GM21423 (cell line): ENCODE measurements around the gene TUFM.
"Not testable (repeated sequence)": the region's sequence is repeated elsewhere in the genome, so short reads cannot be mapped to it uniquely, and the experiment has no call there.

ENCODE experiments used
- ATAC-seq: cut with Tn5 transposase; IDR thresholded peaks from one replicate; pipeline ENCODE4 v1.9.1; 2021; ENCODE audit warnings: mild to moderate bottlenecking, moderate library complexity; ENCODE audit not compliant: unreplicated experiment

TUFM gene

DNA sequence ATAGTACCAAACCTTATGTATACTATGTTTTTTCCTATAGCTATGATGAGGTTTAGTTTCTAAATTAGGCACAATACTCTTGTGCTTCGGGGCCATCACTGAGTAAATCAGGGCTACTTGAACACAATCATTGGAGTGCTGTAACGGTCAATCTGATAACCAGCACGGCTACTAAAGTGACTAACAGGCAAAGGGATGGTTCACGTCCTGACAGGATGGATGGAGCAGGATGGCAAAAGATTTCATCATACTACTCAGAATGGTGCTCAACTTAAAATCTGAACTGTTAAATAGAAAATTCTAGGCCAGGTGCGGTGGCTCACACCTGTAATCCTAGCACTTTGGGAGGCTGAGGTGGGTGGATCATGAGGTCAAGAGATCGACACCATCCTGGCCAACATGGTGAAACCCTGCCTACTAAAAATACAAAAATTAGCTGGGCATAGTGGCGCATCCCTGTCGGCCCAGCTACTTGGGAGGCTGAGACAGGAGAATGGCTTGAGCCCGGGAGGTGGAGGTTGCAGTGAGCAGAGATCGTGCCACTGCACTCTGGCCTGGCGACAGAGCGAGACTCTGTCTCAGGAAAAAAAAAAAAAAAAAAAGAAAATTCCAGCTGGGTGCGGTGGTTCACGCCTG, 7.0 kb downstream of the TUFM start:
- no peak for ATAC-seq

DNA sequence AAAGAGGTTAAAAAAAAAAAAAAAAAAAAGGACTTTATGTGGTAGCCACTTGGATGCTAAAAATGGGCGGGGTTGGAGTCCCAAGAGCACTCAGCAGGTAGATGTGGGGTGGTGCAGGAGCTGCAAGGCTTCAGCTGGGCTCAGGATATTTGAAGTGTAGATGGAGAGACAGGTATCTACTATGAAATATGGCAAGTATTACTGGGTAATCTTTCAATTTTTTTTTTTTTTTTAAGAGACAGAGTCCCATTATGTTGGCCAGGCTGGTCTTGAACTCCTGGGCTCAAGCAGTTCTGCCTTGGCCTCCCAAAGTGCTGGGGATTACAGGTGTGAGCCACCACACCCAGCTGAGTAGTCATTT, 7.6 kb downstream of the TUFM start:
- no peak for ATAC-seq

DNA sequence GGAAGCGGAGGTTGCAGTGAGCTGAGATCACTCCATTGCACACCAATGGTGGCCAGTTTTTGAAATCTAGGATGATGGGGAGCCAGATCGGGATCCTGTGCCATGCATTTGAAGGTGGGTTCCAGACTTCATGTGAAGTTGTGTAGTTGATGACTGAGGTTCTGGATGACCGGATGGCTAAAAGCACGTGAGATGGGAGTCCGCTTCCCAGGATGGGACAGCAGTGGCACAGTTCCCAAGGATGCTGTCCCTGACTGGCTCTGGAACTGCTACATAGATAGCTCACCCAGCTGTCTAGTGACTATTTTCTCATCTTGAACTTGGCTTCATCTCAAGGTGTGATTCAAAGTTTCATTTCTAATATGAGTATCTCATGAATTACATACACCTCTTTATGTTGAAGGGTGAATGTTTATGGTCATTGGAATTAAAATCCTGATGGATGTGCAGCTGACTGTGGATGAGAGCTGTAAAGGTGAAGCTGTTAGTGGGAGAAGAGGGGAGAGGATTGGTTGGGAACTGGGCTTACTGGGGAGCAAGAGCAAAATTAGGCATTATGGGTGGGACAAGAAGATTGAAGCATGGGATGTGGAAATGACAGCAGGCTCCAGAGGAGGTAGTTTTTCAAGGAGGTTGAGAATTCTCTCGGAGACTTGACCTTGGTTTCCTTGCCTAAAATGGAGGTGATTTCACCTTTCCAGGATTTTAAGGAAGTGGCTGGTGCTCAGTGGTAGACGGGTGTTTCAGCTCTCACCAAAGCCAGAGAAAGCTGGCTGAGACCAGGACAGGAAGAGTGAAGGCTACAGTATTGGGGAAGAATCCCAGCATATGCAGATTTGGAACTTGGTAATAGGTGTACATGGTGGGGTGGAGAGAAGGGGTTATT, 8.2 kb downstream of the TUFM start:
- no peak for ATAC-seq

DNA sequence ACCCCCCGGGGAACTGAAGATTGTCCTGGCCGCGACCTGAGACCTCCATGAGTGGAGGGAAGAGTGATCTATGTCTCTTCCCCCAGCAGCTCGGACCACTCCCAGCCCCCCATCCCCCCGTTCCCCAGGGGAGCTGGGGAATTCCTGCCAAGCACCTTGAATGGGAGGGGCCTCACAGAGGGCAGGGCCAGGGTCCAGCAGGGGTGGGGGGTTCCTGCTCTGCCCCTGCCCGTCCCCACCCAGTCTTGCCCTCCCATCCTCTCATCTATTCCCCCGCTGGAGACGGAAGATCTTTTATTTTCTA, 9.4 kb downstream of the TUFM start:
- no peak for ATAC-seq

DNA sequence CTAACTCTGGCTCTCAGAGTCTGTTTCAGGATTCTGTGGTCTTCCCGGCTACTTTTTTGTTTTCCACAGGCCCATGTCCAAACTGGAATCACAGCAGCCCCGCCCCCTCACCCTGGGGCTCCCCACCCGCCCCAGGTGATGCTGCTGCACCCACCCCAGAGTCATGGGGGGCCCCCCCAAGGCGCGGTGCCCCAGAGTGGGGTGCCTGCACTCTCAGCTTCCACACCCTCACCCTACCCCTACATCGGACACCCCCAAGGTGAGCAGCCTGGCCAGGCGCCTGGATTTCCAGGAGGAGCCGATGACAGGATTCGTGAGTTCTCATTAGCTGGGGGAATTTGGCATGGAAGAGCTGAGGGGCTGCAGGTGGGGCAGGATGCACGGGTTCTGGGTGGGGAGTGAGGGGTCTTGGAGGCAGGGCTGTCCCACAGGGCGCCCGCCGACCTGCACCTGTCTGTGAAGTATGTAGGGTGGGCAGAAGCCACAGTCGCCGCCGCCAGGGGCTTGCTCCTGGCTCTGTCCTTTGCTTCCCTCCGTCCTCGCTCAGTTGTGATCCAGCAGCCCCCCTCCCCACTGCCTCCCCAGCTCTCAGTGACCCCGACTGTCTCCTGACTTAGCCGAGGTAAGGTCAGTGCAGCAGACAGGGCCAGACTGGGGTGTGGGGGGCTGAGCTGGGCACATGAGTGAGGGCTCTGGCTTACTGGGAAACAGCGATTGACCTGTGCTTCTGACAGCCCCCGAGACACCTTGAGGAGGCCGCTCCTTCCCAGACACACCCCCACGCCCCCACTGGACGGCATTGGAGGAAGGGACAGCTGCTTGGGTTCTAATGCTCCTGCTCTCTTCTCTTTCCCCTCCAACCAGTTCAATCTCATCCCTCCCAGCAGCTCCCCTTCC, 10.0 kb downstream of the TUFM start:
- no peak for ATAC-seq

DNA sequence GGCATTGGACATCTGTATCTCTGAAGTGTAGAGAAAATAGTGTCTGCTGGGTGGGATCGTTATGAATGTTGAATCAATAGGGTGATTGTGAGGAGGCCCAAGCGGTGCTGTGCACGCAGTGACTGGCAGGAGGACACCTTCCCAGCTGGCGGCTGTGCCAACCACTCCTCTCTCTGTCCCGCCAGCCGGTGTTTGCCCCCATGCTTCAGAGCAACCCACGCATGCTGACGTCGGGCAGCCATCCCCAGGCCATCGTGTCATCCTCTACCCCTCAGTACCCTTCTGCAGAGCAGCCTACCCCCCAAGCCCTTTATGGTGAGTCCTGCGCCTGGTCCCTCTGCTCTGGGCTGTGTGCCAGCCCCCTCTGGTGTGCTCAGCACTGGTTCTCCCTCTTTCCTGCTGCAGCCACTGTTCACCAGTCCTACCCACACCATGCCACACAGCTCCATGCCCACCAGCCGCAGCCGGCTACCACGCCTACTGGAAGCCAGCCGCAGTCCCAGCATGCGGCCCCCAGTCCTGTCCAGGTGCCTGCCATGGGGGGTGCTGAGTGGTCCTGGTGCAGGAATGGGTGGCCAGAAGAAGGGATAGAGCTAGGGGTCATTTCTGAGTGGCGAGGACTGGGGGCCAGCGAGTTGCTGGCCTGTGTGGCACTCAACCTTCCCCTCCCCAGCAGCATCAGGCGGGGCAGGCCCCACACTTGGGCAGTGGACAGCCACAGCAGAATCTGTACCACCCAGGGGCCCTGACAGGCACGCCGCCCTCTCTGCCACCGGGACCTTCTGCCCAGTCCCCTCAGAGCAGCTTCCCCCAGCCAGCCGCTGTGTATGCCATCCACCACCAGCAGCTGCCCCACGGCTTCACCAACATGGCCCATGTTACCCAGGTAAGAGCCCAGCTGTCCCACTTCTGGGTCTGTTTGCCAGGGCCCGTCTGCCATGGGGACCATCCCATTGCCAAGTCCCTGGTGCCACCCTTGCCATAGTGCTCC, 11.0 kb downstream of the TUFM start:
- ATAC-seq, result no peak

DNA sequence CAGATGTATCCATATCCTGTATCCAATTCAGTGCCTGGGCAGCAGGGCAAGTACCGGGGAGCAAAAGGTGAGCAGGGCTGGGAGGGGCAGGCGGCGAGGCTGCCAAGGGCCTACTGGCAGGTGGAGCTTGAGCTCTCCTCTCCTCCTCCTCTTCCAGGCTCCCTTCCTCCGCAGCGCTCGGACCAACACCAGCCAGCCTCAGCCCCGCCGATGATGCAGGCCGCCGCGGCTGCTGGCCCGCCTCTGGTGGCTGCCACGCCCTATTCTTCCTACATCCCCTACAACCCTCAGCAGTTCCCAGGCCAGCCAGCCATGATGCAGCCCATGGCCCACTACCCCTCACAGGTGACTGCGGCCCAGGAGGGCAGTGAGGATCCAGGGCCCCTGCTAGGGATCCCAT, 11.8 kb downstream of the TUFM start:
- no peak for ATAC-seq

DNA sequence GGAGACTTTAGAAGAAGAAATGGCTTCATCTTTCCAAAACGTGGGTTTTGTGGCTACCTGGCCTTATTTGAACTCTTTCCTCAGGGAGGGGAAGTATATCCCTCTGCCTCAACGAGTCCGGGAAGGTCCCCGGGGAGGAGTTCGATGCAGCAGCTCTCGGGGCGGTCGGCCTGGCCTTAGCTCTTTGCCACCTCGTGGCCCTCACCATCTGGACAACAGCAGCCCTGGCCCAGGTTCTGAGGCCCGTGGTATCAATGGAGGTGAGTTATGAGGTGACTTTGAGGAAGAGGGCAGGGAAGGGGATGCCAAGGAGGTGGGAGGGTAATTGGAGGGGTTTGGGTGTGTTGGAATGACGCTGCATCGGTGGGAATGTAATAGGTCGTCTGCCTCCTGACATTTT, 15.6 kb downstream of the TUFM start:
- no peak for ATAC-seq

DNA sequence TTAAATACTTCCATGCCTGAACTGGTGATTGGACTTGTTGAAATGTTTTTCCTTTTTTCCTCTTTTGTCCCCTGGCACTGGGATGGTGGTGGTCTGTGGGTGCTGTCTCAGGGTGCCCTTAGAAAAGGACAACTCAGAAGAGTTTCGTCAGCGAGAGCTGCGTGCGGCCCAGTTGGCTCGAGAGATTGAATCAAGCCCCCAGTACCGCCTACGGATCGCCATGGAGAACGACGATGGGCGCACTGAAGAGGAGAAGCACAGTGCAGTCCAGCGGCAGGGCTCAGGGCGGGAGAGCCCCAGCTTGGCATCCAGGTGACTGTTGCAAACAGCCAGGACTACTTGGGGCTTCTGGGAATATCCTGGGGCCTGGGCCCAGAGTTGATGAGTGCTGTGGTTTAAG, 16.4 kb downstream of the TUFM start:
- no peak for ATAC-seq

DNA sequence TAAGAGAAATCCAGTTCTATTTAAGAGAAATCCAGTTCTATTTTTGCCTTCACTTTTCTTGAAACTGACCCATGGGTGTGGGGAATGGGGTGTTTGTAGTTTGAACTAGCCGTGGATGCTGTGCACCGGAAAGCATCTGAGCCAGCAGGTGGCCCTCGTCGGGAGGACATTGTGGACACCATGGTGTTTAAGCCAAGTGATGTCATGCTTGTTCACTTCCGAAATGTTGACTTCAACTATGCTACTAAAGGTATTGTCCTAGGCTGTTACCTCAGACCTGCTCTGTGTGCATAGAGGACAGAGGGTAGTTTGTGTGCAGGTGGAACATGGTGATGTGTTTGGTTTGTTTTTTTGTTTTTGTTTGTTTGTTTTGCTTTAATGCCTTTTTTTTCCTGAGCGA, 20.0 kb downstream of the TUFM start:
- no peak for ATAC-seq

DNA sequence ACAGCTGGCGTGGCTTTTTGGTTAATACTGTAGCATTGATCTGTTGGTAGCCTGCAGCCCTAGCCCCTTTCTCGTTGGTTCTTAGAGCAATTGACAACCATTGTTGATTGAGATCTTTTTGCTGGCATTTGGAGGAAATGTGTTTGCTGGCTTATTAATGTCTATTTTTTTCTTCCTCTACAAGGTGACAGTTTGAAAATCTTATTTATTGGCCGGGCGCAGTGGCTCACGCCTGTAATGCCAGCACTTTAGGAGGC, 21.5 kb downstream of the TUFM start:
- ATAC-seq, result no peak

DNA sequence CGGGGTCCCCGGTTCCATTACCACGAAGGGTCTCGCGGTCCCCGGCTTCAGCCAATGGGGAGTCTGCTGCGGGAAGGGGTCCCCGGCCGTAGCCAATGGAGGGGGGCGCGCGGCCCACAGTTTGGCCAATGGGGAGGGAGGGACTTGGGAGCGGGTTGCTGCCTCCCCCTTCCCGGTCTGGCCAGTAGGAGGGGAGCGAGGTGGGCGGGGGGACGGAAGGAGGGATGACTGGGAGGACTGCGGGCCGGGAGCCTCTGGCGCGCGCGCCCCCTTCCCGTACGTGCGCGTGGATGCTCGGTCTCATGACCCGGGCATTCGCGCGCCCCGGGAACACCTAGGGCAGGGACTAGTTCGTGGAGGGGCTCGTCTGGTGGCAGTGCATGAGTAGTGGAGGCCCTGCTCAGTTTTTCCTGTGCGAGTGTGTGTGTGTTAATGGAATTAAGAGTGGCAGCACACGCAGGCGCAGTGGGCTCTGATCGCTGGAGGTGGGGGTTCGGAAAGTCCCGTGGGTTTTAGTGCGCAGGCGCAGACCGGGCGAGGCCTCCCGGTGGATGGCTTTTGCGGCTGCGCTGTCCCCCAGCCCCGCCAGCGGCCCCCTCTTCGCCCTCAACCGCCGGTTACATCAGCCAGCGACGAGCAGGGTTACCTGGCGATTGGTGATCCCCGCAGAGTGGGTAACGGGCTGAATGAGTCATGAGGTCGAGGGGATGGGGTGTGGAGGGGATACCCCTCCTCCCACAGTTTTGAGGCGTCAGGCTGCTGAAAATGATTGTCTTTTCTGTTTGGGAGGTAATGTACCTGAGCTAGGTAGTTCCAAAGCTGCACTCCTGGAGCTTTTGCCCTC, 22.1 kb downstream of the TUFM start:
- ATAC-seq, result peak; percentile 57

DNA sequence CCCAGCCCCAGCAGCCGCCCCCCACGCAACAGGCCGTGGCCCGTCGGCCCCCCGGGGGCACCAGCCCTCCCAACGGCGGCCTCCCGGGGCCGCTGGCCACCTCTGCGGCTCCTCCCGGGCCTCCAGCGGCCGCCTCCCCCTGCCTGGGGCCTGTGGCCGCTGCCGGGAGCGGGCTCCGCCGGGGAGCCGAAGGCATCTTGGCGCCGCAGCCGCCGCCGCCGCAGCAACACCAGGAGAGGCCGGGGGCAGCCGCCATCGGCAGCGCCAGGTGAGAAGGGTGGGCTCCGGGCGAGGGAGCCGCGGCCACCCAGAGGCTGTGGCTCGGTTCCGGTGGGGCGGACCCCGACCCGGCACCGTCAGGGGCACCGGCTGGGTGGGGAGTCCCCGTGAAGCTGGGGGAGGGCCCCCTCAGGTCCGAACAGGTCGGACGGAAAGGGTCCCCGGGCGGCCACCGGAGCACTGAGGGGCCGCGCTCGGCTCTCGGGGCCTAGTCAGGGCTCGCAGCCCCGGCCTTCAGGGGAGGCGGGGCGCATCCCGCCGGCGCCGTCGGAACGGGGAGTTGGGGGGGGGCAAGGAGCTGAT, 22.8 kb downstream of the TUFM start:
- ATAC-seq, result peak; percentile 20

DNA sequence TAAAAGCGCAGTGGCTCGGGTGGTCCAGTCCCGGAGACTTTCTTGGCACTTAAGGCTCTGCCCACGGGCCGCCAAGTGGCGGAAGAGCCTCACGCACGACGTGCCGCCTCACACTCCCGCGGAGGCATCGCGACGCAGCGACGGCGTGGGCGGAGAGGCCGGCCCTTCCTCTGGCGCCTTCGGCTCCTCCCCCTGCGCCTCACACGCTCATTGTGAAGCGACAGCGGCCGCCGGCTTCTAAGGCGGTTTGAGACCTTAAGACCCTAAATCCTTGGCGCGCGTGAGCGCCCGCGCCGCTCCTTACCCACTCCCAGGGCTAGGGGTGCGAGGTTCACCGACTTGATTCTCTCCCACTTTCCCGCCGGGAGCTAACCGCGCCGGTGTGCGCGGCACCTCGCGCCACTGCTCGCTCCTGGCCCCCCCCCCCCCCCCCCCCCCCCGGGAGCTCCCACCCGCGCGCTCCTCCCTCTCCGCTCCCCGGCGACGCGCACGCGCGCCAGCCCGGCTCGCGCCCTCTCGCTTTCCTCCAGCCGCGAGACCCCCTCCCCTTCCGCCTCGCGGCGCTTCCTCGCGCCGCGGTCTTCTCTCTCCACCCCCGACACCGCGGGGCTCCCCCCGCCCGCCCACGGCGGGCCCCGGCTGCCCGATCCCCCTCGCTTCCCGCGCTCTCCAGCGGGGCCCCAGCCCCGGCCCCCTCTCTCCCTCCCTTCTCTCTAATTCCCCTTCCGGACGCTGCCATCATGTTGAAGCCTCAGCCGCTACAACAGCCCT, 23.4 kb downstream of the TUFM start, which contains the start of gene ATXN2L:
ATXN2L (plus strand) TSS at position 480 of the 771 bp plus-strand sequence; CDS start at position 741, 261 bp downstream.
- peak; percentile 52 for ATAC-seq

DNA sequence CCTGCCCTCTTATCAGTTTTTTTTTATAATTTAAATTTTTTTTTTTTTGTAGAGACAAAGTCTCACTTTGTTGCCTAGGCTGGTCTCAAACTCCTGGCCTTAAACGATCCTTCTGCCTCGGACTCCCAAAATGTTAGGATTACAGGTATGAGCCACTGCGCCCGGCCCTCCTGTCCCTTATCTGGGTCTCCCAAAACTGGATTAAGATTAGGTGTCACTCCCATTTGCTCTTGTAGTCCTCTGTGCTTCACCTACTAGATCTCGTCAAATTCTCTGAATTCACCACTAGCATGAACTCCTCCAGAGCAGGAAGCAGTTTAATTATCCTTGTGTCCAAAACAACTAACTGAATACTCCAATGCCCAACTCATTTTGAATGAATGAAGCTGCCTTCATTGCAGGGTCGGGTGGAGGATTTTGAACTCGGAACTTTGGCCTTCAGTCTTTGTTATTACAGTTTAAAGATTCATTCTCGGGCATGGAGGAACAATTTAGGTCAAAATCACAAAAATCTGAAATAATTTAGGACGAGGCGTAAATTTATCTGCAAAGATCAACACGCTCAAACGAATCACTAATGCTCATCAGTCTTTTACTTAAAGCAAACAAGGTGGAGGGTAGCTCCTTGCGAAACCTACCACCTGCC, 24.2 kb downstream of the TUFM start:
- ATAC-seq, result no peak

DNA sequence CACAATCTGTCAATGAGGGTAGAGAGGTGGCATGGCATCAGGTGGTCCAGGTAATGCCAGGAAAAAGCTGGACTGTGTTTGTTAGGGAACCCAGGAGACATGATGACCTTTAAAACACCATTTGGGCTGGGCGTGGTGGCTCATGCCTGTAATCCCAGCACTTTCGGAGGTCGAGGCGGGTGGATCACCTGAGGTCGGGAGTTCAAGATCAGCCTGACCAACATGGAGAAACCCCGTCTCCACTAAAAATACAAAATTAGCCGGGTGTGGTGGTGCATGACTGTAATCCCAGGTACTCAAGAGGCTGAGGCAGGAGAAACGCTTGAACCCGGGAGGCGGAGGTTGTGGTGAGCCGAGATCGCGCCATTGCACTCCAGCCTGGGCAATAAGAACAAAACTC, 25.6 kb downstream of the TUFM start:
- ATAC-seq, result not testable (repeated sequence)

DNA sequence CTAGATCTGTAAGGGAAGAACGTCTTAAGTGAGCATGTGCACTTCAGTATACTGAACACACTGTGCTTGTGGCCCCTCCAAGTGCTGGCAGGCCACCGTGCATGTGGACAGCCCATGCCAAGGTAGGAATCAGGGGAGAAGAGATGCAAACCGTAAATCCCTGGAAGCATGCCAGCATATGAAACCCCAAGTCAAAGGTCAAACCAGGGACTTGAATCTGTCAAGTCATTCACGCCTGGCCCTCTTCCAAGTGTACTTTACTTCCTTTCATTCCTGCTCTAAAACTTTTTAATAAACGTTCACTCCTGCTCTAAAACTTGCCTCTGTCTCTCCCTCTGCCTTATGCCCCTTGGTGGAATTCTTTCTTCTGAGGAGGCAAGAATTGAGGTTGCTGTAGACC, 26.1 kb downstream of the TUFM start:
- ATAC-seq, result no peak

DNA sequence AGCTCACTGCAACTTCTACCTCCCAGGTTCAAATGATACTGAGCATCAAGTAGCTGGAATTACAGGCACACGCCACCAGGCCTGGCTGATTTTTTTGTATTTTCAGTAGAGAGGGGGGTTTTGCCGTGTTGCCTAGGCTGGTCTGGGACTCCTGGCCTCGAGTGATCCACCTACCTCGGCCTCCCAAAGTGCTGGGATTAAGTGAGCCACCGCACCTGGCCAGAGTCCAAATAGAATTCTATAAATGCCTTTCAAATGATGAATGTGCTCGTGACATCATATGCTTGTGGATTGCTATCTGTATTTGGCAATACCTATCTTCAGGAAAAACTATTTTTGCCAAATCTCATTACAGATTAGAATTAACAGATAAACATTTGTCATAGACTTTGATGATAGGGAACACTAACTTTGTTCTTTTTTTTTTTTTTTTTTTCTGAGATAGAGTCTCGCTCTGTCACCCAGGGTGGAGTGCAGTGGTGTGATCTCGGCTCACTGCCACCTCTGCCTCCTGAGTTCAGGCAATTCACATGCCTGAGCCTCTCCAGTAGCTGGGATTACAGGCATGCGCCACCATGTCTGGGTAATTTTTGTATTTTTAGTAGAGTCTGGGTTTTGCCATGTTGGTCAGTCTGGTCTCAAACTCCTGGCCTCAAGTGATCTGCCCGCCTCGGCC, 38.6 kb downstream of the TUFM start:
- ATAC-seq, result not testable (repeated sequence)
